ENCODE results near the gene SPDYE16.
"Not testable (repeated sequence)": the region's sequence is repeated elsewhere in the genome, so short reads cannot be mapped to it uniquely, and the experiment has no call there.

Gene SPDYE16, protein sequence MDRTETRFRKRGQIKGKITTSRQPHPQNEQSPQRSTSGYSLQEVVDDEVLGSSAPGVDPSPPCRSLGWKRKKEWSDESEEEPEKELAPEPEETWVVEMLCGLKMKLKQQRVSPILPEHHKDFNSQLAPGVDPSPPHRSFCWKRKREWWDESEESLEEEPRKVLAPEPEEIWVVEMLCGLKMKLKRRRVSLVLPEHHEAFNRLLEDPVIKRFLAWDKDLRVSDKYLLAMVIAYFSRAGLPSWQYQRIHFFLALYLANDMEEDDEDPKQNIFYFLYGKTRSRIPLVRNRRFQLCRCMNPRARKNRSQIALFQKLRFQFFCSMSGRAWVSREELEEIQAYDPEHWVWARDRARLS

DNA sequence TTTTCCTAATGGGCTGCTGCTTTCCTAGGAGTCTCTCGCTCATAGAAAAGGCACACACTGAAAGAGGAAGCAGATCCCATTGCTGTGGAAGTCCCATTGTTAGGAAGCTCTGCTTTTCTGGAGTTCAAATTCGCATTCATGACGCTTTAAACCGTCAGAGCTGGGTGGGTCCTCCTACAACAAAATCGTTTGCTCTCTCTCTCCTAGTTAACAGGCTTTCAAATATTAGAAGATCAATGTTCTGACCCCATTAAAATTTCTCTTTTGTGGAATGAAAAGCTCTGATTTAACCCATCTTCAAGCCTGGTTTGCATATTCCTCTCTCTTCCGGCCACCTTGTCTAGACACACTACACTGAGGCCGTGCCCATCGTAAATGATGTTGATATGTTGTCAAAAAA lies at the start of gene SPDYE16:
TSS of gene SPDYE16 (minus strand) at position 101 of the 400 bp plus-strand sequence. CDS start 1,838 bp downstream, outside the sequence.
- DNase-seq (ENCODE audit: low read depth): not testable (repeated sequence)

DNA sequence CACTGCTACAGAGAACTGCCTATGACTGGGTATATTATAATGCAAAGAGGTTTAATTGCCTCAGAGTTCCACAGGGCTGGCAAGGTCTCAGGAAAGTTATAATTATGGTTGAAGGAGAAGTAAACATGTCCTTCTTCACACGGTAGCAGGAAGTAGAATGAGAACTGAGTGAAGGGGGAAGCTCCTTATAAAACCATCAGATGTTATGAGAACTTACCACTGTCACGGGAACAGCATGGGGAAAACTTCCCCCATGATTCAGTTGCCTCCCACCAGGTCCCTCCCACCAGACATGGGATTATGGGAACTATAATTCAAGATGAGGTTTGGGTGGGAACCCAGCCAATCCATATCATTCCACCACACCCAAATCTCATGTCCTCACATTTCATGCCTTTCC lies 49.6 kb upstream of the SPDYE16 start:
- not testable (repeated sequence) for DNase-seq (ENCODE audit: low read depth)

DNA sequence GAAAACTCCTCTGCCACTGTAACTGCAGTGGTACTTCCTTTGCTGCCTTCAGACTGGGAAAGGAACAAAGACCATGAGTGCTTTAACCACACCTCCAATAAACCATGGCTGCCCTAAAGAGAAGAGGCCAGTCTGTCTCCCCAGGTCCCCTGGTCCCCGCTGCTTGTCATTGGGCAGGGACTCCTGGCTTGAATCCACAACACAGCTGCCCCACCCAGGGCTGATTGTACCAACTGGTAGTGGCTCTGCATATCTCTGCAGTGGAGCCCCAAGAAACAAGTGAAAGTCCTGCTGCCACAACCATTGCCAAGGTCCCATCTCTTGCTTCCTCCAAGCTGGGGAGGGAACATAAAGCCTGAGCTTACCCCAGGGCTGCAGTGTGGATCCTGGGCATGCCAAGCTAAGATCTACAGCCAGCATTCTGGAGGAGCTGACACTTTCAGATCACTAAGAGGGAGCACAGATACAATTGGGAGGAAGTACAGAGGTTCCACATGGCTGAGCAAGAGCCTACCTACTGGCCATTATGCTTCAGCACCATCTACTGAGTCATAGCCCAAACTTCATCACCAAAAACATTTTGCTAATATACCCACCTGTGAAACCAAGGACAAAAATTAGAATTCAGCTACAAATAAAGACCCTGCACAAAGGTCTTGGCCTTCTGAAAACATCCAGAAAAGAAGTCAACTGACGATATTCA lies 48.7 kb upstream of the SPDYE16 start:
- DNase-seq (ENCODE audit: low read depth): not testable (repeated sequence)

DNA sequence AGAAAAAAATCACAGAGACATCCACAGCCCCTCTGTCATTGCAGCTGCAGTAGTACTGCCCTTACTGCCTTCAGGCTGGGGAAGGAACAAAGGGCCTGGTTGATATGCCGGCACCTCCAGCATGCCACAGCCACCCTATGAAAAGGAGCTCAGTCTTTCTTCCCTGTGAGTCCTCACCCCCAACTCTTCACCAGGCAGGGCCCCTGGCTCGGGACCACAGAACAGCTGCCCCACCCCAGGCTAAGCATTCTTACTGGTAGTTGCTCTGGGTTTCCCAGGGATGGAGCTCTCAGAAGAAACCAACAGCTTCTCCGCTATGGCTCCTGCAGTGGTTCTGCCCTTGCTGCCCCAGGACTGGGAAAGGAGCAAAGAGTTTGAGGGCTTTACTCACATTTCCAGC lies 47.9 kb upstream of the SPDYE16 start:
- not testable (repeated sequence) for DNase-seq (ENCODE audit: low read depth)

DNA sequence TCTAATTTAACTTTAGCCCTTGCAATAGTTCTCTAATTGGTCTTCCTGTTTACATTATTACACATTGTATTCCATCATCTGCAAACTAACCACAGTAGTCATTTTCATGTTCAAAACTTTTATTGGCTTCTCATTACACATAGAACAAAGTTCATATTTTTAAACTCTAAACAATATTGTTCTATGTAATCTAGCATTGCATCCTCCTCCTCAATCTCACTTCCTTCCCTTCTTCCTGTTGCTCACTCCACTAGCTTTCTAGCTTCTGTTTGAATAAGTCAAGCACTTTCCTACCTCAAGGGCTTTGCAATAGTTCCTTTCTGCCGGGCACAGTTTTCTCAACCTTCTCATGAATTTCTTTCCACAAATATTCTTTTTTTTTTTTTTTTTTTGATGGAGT lies 45.5 kb upstream of the SPDYE16 start:
- not testable (repeated sequence) for DNase-seq (ENCODE audit: low read depth)

DNA sequence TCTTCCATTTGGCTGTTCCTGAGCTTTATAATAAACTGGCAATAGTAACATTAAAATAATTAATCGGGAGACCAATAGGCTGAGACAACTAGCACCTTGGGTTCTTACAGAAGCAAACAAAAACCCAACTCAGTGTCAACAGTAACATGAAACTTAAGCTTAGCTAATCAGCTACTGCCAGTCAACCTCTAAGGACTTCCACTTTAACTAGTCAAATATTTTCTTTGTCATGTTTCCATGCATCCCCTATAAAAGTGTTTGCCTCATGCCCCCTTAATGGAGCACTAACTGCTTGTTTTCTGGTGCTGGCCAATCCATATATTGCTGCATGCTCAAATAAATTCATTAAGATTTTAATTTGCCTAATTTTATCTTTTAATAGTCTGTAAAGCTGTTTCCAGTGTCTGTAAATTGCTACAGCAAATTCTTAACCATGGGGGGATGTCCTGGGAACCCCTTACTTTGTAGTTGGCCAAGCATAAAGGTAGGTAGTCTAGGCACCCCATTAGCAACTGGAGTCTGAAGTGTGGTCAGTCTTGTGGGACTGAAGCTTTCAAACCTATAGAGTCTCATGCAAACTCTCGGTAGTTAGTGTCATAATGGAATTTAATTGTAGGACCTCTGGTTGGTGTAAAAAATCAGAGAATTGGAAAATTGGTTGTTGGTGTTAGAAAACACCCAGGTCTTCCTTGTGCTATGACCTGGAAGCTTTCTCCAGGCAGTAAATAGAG lies 43.7 kb upstream of the SPDYE16 start:
- not testable (repeated sequence) for DNase-seq (ENCODE audit: low read depth)

DNA sequence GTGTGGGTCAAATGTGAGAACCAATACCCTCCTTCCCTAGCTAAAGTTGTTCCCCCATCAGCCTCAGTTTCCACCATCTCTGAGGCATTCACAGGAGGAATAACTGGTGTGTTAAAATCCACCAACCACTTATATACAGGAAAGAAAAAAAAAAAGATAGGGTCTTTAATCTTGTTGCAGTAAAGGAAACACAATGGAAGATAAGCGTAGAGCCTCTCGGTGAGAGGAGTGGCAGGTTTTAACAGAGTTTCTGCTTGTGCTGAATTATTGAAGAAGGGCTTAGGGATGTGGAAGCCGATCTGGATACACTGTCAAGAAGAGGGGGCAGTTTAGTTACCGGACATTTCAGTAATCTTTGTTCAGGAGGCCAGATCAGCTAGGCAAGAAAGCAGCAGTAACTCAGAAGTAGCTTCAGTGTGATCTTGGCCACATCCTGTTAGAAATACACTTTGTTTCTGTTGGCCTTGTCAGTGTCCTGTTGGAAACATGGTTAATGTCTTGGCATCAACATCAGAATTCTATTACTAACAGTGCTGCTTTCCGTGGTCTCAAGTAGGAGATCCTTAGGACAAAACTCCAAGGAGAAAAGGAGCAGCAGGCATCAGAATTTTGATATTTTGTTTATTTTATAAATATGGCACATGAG lies 40.7 kb upstream of the SPDYE16 start:
- DNase-seq (ENCODE audit: low read depth): not testable (repeated sequence)

DNA sequence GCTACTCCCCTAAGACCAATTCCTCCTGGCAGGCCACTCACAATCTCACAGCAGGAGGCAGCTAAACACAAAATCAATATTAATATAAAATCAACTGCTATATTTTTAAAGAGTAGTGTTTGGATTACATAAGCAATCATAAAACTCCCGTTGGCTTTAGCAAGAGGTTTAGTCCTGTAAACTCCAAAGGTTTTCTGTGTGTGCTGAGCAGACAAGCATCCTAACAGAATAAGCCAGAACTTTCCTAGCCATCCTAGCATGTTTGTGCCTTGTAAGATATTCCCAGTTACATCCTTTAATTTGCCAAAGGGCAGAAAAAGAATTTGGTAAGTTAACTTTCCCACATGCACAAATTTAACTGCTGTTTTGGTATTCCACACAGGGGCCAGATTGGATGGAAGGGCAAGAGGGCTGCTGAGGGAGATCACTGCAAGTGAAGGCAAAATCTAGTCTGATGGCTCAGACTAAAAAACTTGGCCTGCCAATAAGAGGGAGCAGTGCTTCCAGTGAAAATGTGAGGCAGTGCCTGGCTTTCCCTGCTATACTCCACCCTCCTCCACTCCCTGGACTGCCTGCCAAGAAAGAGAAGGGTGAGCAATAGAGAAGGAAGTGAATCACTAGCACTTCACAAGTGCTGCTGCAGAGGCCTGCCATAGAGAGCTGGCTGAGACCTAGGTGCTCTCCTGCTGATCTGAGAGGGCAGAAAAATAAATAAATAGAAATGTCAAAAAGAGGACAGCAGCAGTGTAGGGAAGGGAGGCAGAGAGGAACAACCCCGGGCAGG lies 39.9 kb upstream of the SPDYE16 start:
- not testable (repeated sequence) for DNase-seq (ENCODE audit: low read depth)

DNA sequence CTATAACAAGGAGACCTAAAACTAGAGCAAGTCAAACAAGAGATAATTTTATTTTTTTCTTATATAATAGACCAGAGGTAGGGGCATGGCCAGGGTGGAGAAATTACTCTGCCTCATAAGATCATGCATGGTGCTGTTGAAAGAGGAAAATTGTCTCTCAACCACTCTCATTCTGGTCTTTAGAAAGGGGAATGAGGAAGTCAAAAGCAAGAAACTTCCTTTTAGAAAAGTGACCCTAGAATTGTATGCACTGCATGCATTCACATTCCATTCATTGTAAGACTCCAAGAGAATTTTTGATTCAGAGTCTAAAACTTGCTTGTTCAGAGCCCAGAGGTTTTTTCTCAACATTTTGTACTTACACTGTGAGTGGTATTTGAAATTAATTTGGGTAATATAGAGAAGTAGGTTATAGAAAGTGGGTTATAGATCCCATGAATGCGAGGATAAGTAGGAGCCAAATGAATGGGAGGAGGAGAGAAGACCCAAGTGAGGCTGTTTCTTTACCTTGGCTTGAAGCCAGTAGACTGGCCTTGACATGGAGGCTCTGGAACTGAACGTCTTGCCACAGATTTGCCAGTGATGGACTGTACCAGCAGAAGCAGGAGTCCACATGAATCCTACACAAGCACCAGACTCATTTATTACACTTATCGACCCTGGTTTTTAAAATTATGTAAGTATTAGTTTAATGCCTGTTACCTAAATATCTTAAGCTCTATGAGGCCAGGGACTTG lies 33.0 kb upstream of the SPDYE16 start:
- not testable (repeated sequence) for DNase-seq (ENCODE audit: low read depth)

DNA sequence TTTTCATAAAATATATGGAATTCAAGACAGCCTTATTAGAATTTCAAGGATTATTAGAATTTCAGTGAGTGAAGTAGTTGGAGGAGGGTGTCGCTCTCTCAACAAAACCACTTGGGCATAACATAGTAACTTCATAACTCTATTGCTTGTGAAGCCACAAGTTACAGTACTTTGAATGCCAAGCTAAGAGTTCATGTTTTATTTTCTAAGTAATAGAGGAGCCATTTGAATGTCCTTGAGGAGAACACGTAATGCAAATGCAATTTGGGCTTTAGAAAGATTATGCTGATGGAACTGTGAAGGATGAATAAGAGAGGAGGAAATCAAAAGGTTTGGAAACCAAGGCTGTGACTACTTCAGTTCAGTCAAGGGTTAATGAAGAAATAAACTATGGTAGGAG lies 32.3 kb upstream of the SPDYE16 start:
- DNase-seq (ENCODE audit: low read depth): not testable (repeated sequence)

DNA sequence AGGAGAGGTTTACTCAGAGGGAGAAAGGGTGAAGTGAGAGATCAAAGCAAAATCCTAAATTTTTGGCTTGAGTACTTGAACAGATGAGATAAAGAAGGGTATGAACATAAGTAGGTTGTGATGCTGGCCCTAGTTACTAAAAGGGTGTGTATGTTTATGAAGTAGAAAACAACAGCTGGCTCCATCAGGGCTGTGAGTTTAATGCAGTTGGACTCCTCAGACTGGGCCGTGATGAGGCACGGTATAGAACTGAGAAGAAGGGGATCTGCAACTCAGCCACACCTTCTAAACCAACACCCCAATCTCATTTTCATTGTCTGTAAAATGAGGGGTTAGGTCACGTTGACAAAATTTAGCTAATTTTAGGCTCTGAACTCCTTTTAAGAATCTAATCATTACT lies 29.2 kb upstream of the SPDYE16 start:
- DNase-seq (ENCODE audit: low read depth): not testable (repeated sequence)

DNA sequence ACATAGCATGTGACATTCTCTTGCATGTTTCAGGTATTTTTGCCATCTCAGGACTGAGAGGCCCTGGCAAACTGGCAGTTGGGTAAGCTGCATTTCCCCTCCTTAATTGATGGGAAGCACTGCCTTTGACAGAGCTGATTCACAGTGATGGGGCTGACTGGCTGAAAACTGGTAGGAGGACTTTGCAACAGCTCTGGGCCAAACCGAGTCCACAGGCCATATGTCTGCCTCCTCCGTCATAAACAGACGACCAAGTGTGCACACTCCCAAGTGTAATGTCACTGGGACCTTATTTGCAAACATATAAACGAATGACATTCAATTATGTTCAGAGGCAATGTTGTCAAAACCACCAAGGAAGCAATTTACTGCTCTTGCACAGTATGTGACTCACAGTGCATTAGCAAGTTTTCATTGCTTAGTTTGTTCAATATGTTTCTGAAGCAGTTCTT lies 27.3 kb upstream of the SPDYE16 start:
- not testable (repeated sequence) for DNase-seq (ENCODE audit: low read depth)

DNA sequence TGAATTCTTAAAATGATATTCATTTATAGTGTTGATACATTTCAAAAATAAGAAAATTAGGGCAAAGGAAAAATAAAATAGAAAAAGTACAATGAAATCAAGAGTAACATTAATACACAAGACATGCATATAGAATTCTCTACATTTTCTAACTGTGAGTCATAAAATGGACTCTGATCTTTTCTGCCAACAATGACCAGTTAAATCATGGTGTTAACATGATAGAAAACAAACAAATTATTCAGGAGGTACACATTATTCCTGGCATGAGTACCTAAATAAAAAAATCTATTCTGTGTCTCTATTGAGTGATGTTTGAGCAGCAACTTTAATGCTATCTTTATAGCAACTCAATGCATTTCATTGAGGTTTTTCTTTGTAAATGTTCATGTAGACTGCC lies 25.6 kb upstream of the SPDYE16 start:
- DNase-seq (ENCODE audit: low read depth): not testable (repeated sequence)

DNA sequence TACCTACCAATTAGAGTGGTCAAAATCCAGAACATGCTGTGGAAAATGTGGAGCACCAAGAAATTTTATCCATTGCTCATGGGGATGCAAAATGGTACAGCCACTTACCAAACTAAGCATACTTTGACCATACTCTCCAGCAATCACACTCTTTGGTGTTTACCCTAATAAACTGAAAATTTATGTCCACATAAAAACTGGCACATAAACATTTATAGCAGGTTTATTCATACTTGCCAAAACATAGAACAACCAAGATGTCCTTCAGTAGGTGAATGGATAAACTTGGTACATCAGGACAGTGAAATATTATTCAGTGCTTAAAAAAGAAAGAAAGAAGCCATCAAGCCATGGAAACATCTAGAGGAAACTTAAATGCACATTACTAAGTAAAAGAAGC lies 24.7 kb upstream of the SPDYE16 start:
- DNase-seq (ENCODE audit: low read depth): not testable (repeated sequence)

DNA sequence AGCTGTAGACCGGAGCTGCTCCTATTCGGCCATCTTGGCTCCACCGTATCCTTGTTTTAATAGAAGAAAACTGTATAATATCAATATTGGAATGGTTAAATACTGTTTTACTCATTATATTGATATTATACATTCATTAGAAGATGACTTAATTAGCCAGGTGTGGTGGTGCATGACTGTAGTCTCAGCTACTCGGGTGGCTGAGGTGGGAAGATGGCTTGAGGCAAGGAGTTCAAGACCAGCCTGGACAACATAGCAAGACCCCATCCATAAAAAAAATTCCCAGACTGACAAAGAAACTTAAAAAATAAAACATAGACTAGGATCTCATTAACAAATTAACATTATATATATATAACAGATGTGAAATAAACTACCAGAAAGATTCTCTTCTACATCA lies 24.2 kb upstream of the SPDYE16 start:
- DNase-seq (ENCODE audit: low read depth): not testable (repeated sequence)

DNA sequence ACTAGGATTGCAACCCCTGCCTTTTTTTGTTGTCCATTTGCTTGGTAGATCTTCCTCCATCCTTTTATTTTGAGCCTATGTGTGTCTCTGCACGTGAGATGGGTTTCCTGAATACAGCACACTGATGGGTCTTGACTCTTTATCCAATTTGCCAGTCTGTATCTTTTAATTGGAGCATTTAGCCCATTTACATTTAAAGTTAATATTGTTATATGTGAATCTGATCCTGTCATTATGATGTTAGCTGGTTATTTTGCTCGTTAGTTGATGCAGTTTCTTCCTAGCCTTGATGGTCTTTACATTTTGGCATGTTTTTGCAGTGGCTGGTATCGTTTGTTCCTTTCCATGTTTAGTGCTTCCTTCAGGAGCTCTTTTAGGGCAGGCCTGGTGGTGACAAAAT lies 21.9 kb upstream of the SPDYE16 start:
- DNase-seq (ENCODE audit: low read depth): not testable (repeated sequence)

DNA sequence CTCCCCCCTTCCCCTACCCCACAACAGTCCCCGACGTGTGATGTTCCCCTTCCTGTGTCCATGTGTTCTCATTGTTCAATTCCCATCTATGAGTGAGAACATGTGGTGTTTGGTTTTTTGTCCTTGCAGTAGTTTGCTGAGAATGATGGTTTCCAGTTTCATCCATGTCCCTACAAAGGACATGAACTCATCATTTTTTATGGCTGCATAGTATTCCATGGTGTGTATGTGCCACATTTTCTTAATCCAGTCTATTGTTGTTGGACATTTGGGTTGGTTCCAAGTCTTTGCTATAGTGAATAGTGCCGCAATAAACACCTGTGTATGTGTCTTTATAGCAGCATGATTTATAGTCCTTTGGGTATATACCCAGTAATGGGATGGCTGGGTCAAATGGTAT lies 18.2 kb upstream of the SPDYE16 start:
- not testable (repeated sequence) for DNase-seq (ENCODE audit: low read depth)

DNA sequence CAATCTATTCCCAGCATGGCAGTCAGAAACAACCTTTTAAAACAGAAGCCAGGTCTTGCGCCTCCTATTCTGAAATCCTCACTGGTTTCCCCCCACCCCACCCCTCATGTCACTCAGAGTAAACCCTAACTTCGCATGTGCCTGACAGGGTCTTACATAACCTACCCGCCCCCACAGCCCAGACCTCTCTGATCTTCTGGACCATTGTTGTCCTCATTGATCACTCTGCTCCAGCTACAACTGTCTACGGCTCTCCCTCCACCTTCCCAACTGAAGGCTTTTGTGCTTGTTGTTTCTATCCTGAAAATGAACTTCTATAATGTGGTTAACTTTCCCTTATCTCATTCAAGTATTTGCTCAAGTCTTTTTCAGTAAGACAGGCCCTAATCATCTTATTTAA lies 17.1 kb upstream of the SPDYE16 start:
- not testable (repeated sequence) for DNase-seq (ENCODE audit: low read depth)

DNA sequence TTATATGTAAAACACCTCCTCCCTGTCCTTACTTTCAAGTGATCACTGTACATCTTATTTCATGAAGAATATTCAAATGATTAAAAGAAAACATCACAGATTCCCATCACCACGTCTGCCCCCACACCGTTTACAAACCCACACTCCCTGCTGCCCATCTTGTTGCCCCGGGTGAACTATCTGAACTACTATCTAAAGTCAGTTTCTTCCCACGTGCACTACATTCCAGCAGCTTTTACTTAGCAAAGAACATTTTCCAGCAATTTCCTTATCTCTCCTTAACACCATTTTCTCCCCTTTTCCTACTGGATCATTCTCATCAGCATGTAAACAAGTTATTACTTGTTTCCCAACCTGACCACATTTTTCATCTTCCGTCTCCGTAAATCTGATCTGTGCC lies 16.6 kb upstream of the SPDYE16 start:
- not testable (repeated sequence) for DNase-seq (ENCODE audit: low read depth)

DNA sequence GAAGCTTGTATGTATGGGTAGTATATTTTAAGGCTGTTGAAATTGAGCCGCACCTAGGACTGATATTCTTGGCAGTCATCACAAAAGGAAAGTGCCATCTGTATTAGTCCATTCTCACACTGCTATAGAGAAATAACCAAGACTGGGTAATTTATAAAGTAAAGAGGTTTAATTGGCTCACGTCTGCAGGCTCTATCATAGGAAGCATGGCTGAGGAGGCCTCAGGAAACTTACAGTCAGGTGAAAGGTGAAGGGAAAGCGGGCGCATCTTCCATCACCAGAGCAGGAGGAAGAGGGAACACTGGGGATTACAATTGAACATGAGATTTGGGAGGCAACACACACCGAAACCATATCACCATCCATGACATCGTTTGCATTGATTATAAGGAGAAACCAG lies 8.9 kb upstream of the SPDYE16 start:
- not testable (repeated sequence) for DNase-seq (ENCODE audit: low read depth)

Measured in stimulated activated CD8-positive, alpha-beta memory T cell treated with anti-CD3 and anti-CD28 coated beads, Interleukin-12 subunit alpha, Interleukin-12 subunit beta, amount 100 ng/mL, for 4 hours (primary cell).